Psoas muscle (tissue), 8 donors: Measurements from ENCODE around the gene MCAT. TPM values are rescaled to one million over a fixed set of nuclear protein-coding genes. Genes with fewer than 3 reads are reported as not detected.

Experiments used
- ATAC-seq, 4 donors: fragments of 200-7000 bp; cut with Tn5 transposase; one replicate each; pipeline ENCODE4 v1.9.1; 2020; ENCODE audit warnings: moderate library complexity in 3 of 4, mild to moderate bottlenecking in 2 of 4
- DNase-seq, 2 donors: peaks; one replicate each; pipeline ENCODE4 v3.0.0-alpha.2; 2020
- H3K27ac ChIP-seq: fragments of 200-600 bp; one replicate; pipeline ENCODE4 v1.8.0; 2022
- H3K27me3 ChIP-seq, 3 donors: fragments of 200-600 bp in 1 of 3; one replicate each; pipeline versions ENCODE4 v1.6.1 to v1.8.0; 2013 to 2022; ENCODE audit warnings: low read length in 2 of 3, mild to moderate bottlenecking in 2 of 3, moderate library complexity in 1 of 3; ENCODE audit not compliant: insufficient read depth in 3 of 3
- H3K36me3 ChIP-seq, 2 donors: fragments of 200-600 bp in 1 of 2; one replicate each; pipeline versions ENCODE4 v1.6.1 to v1.8.0; 2013 to 2022; ENCODE audit warnings: low read depth in 1 of 2, mild to moderate bottlenecking in 1 of 2, moderate library complexity in 1 of 2; ENCODE audit not compliant: insufficient read depth in 1 of 2
- H3K4me1 ChIP-seq: fragments of 200-600 bp; one replicate; pipeline ENCODE4 v1.8.0; 2022
- H3K4me3 ChIP-seq: fragments of 200-600 bp; one replicate; pipeline ENCODE4 v1.8.0; 2022; ENCODE audit warnings: mild to moderate bottlenecking
- H3K9me3 ChIP-seq: fragments of 200-600 bp; one replicate; pipeline ENCODE4 v1.8.0; 2022
- CTCF ChIP-seq: fragments of 200-600 bp; IDR thresholded peaks from one replicate; pipeline ENCODE4 v1.8.0; 2022; ENCODE audit warnings: antibody characterized with exemption
- WGBS, 3 donors: extraction: QIAGEN DNeasy Blood & Tissue Kit; methylation state at CpG; one replicate each; pipeline versions ENCODE4 v1.1.6 to v1.1.7; 2013; 5-methylcytosine and 5-hydroxymethylcytosine counted together
- intact Hi-C, 2 donors: fragments of 100-400 bp; cut with DNase I; formaldehyde crosslinking; loops; one replicate each; pipeline versions ENCODE4 v1.11.0 to v1.14.2; 2022
- polyA plus RNA-seq, 3 donors: library from polyadenylated mRNA; stranded (reverse); fragments of 200-250 nt; gene quantifications; one replicate each; pipeline ENCODE4 v1.2.3, GENCODE V29; 2013
- total RNA-seq, 4 donors: library from RNA; stranded (reverse); fragmentation: NEBNext Ultra II Directional in 2 of 4; extraction: Animal tissue kit (Norgen Biotek cat#: 25700) in 2 of 4; gene quantifications; one replicate each; pipeline versions ENCODE4 v1.2.1 to v1.2.4, GENCODE V29; 2021 to 2023
- donor health status: healthy with polysubstance abuse.
- donor health status: DM: no; HTN: no; CAD: no; lungs with moderate emphysema.
- donor health status: Bipolar disorder and iron deficiency.
- donor health status: healthy.
- donor health status: DM: yes; HTN: yes; CAD: no.
- donor health status: DM: no; HTN: no; CAD: no.
- donor health status: DM: no; HTN: no; CAD: no.
- donor health status: DM: yes; HTN: yes; CAD: no.

Gene MCAT
- total and polyA plus RNA-seq, 7 donors = 14.8 to 33.4 (median 21.7) TPM

GRCh38 chr22:43136255-43136654 is 6.9 kb downstream of the MCAT start:
- intact Hi-C loops = no loop called here
- ATAC-seq (peak in 3 of 4 donors; percentile 46 to 64 (median 48)), DNase-seq (no peak)
- Histone ChIP-seq H3K4me3 (no peak overlapping the region), H3K36me3 (peaks cover 0 to 100% of the 10 kb centered on the region in 2 donors), H3K27me3 (no peaks in the 10 kb centered on the region), H3K27ac (no peak overlapping the region), H3K9me3 (no peaks in the 10 kb centered on the region), H3K4me1 (peaks cover 6% of the 10 kb centered on the region)
- TF ChIP-seq CTCF = peak; percentile 30
- WGBS, 3 donors = 47 to 56% (median 55%) methylated on average over 9 of the region's 9 CpGs

- 82 to 93% (median 85%) methylated on average over 5 of the region's 5 CpGs for WGBS, 3 donors
- intact Hi-C loops = no loop called here
- Histone ChIP-seq H3K27ac (no peak overlapping the region), H3K27me3 (no peaks in the 10 kb centered on the region), H3K4me1 (peaks cover 6% of the 10 kb centered on the region), H3K4me3 (no peak overlapping the region), H3K9me3 (no peaks in the 10 kb centered on the region), H3K36me3 (peaks cover 0 to 93% of the 10 kb centered on the region in 2 donors)
- TF ChIP-seq CTCF = no peak
- DNase-seq (no peak), ATAC-seq (no peak)
These were observed 7.6 kb downstream of the MCAT start for GRCh38 chr22:43135565-43135964.

GRCh38 chr22:43134553-43134952 is 8.6 kb downstream of the MCAT start:
- no peak for DNase-seq
- Histone ChIP-seq H3K4me3 (no peak overlapping the region), H3K4me1 (peaks cover 6% of the 10 kb centered on the region), H3K27ac (no peak overlapping the region), H3K27me3 (no peaks in the 10 kb centered on the region), H3K9me3 (no peaks in the 10 kb centered on the region), H3K36me3 (peaks cover 0 to 83% of the 10 kb centered on the region in 2 donors)
- 93 to 100% (median 99%) methylated on average over 4 of the region's 4 CpGs for WGBS, 3 donors
- ATAC-seq = no peak
- TF ChIP-seq CTCF = no peak
- intact Hi-C loops = no loop called here

- intact Hi-C loops = no loop called here
- WGBS, 3 donors = 86 to 94% (median 89%) methylated on average over 9 of the region's 9 CpGs
- H3K4me1 ChIP-seq = peaks cover 6% of the 10 kb centered on the region
- no peak for TF ChIP-seq CTCF
- ATAC-seq = no peak
- H3K27me3 ChIP-seq = peaks cover 0 to 7% (median 0%) of the 10 kb centered on the region in 3 donors
- peaks cover 0 to 71% of the 10 kb centered on the region in 2 donors for H3K36me3 ChIP-seq
- no peak overlapping the region for H3K27ac ChIP-seq
- H3K4me3 ChIP-seq = no peak overlapping the region
- DNase-seq = no peak
- no peaks in the 10 kb centered on the region for H3K9me3 ChIP-seq
These were observed 9.8 kb downstream of the MCAT start for GRCh38 chr22:43133401-43133800.
